Smooth muscle cell (in vitro differentiated cells): ENCODE results near the gene GRPEL1. TPM values are rescaled to one million over a fixed set of nuclear protein-coding genes. Genes with fewer than 3 reads are reported as not detected.

Experiments
- DNase-seq: peaks from one replicate; lab custom pipeline; 2025; ENCODE audit not compliant: unreplicated experiment; lab: John Stamatoyannopoulos, UW
- H2AFZ ChIP-seq: fragments of 200-600 bp; sonication (generic); 2 replicates; pipeline ENCODE4 v1.6.0; 2016; ENCODE audit warnings: antibody characterized with exemption, low read depth, mild to moderate bottlenecking
- H3F3A ChIP-seq: fragments of 200-600 bp; sonication (generic); 2 replicates; pipeline ENCODE4 v1.6.0; 2017; ENCODE audit warnings: antibody characterized with exemption, low read depth
- H3K27ac ChIP-seq: fragments of 200-600 bp; sonication (generic); 2 replicates; pipeline ENCODE4 v1.5.1; 2016; ENCODE audit warnings: low read depth, mild to moderate bottlenecking
- H3K27me3 ChIP-seq: fragments of 200-600 bp; sonication (generic); 2 replicates; pipeline ENCODE4 v1.6.1; 2016; ENCODE audit warnings: low read depth, mild to moderate bottlenecking
- H3K36me3 ChIP-seq: fragments of 200-600 bp; sonication (generic); 2 replicates; pipeline ENCODE4 v1.5.1; 2016; ENCODE audit warnings: low read depth
- H3K4me1 ChIP-seq: fragments of 200-600 bp; sonication (generic); 2 replicates; pipeline ENCODE4 v1.5.1; 2016; ENCODE audit warnings: low read depth
- H3K4me2 ChIP-seq: fragments of 200-600 bp; sonication (generic); 2 replicates; pipeline ENCODE4 v1.6.0; 2016; ENCODE audit warnings: mild to moderate bottlenecking
- H3K4me3 ChIP-seq: fragments of 200-600 bp; sonication (generic); 2 replicates; pipeline ENCODE4 v1.5.1; 2016; ENCODE audit warnings: mild to moderate bottlenecking
- H3K79me2 ChIP-seq: fragments of 200-600 bp; sonication (generic); 2 replicates; pipeline ENCODE4 v1.6.0; 2016; ENCODE audit warnings: low read depth, mild to moderate bottlenecking
- H3K9ac ChIP-seq: fragments of 200-600 bp; sonication (generic); 2 replicates; pipeline ENCODE4 v1.6.0; 2016; ENCODE audit warnings: low read depth
- H3K9me3 ChIP-seq: fragments of 200-600 bp; sonication (generic); replicated peaks from 2 replicates; pipeline ENCODE4 v1.5.1; 2016; ENCODE audit warnings: low read depth
- H4K20me1 ChIP-seq: fragments of 200-600 bp; sonication (generic); 2 replicates; pipeline ENCODE4 v1.6.0; 2016; ENCODE audit warnings: low read depth
- CTCF ChIP-seq: fragments of 200-600 bp; sonication (generic); IDR thresholded peaks from 2 replicates; pipeline ENCODE4 v1.5.1; 2017; ENCODE audit warnings: borderline replicate concordance, mild to moderate bottlenecking, antibody characterized with exemption; ENCODE audit not compliant: insufficient read depth, poor library complexity, severe bottlenecking
- WGBS: methylation state at CpG from one replicate; pipeline ENCODE4 v1.1.7; 2016; ENCODE audit warnings: low lambda C conversion rate; 5-methylcytosine and 5-hydroxymethylcytosine counted together
- polyA plus RNA-seq: library from polyadenylated mRNA; unstranded; fragments of >200 nt; fragmentation: Nextera tagmentation; extraction: Ambion mirVana; gene quantifications from 2 replicates; pipeline ENCODE4 v1.2.1, GENCODE V29; 2016
- total RNA-seq: library from RNA; depleted of rRNA; stranded (reverse); fragments of >200 nt; gene quantifications from 2 replicates; pipeline ENCODE4 v1.2.3, GENCODE V29; 2014

The GRPEL1 gene
- total and polyA plus RNA-seq, 2 experiments from 2014 or later, result 18.6 to 40.6 TPM

- H3K27ac ChIP-seq, result no peak overlapping the region
- no peak overlapping the region for H2AFZ ChIP-seq
- WGBS, result 93% methylated on average over 9 of the region's 9 CpGs
- H3K27me3 ChIP-seq, result no peaks in the 10 kb centered on the region
- no peak overlapping the region for H3K4me3 ChIP-seq
- H3K4me2 ChIP-seq, result no peak overlapping the region
- no peaks in the 10 kb centered on the region for H3K9me3 ChIP-seq
- no peaks in the 10 kb centered on the region for H3K4me1 ChIP-seq
- DNase-seq, result no peak
- no peak overlapping the region for H3K9ac ChIP-seq
- H4K20me1 ChIP-seq, result no peaks in the 10 kb centered on the region
- no peaks in the 10 kb centered on the region for H3K79me2 ChIP-seq
- TF ChIP-seq CTCF, result no peak
- H3F3A ChIP-seq, result no peaks in the 10 kb centered on the region
- H3K36me3 ChIP-seq, result no peaks in the 10 kb centered on the region
Measured at GRCh38 chr4:7112656-7113055, 44.8 kb upstream of the GRPEL1 start.

- H3K27me3 ChIP-seq, result no peaks in the 10 kb centered on the region
- DNase-seq, result no peak
- H2AFZ ChIP-seq, result no peak overlapping the region
- no peak overlapping the region for H3K27ac ChIP-seq
- TF ChIP-seq CTCF, result no peak
- no peak overlapping the region for H3K9ac ChIP-seq
- H3F3A ChIP-seq, result no peaks in the 10 kb centered on the region
- H3K79me2 ChIP-seq, result no peaks in the 10 kb centered on the region
- H3K4me2 ChIP-seq, result no peak overlapping the region
- WGBS, result 94% methylated on average over 6 of the region's 8 CpGs
- no peaks in the 10 kb centered on the region for H3K4me1 ChIP-seq
- no peaks in the 10 kb centered on the region for H3K9me3 ChIP-seq
- H3K4me3 ChIP-seq, result no peak overlapping the region
- H4K20me1 ChIP-seq, result no peaks in the 10 kb centered on the region
- H3K36me3 ChIP-seq, result no peaks in the 10 kb centered on the region
Measured at GRCh38 chr4:7111441-7111840, 43.6 kb upstream of the GRPEL1 start.

DNA sequence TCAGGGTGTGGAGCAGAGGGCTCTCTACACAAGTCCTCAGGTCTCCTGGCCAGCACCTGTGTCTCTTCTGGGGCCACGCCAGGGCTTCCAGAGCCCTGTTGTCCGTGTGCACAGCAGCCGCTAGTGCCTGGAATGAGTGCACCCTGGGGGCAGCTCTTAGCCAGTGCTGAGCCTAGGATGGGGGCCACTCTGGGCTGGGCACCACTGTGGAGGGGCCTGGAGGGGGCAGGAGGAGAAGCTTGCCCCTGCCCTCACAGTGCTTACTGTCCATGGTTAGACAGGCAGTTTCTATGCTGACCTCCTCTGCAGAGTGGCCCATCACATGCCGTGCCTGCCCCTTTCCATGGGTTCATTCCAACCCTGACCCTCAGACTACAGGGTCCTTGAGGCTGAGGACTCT is 42.7 kb upstream of the GRPEL1 start:
- no peak overlapping the region for H3K27ac ChIP-seq
- no peak overlapping the region for H3K9ac ChIP-seq
- H3K4me1 ChIP-seq, result no peaks in the 10 kb centered on the region
- no peaks in the 10 kb centered on the region for H3F3A ChIP-seq
- H4K20me1 ChIP-seq, result no peaks in the 10 kb centered on the region
- no peak overlapping the region for H3K4me3 ChIP-seq
- H2AFZ ChIP-seq, result no peak overlapping the region
- H3K9me3 ChIP-seq, result no peaks in the 10 kb centered on the region
- H3K4me2 ChIP-seq, result no peak overlapping the region
- H3K36me3 ChIP-seq, result no peaks in the 10 kb centered on the region
- no peaks in the 10 kb centered on the region for H3K79me2 ChIP-seq
- TF ChIP-seq CTCF, result no peak
- H3K27me3 ChIP-seq, result no peaks in the 10 kb centered on the region
- DNase-seq, result no peak
- 77% methylated on average over 4 of the region's 4 CpGs for WGBS

DNA sequence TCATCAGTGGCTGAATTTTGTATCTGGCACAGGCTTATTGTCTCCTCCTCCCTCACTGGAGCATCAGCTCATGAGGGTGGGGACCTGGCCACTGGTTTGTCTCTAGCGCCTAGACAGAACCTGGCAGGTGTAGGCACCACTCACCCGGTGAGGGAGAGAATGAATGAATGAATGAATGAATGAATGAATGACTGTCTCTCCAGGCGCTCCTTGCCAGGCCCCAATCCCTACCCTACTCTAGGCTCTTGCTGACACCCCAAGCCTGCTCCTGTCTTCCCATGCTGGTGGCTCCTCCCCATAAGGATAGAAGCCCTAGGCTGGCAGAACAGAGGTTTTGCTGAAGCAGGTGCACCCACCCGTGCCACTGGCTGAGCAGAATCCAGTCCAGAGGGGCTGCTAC is 41.3 kb upstream of the GRPEL1 start:
- no peak for DNase-seq
- Histone ChIP-seq H3K9ac (no peak overlapping the region), H3K4me2 (no peak overlapping the region), H3K9me3 (no peaks in the 10 kb centered on the region), H2AFZ (no peak overlapping the region), H3F3A (no peaks in the 10 kb centered on the region), H3K4me3 (no peak overlapping the region), H3K27ac (no peak overlapping the region), H3K79me2 (no peaks in the 10 kb centered on the region), H3K27me3 (no peaks in the 10 kb centered on the region), H3K4me1 (no peaks in the 10 kb centered on the region), H3K36me3 (no peaks in the 10 kb centered on the region), H4K20me1 (no peaks in the 10 kb centered on the region)
- whole genome bisulfite sequencing, result 92% methylated on average over 4 of the region's 4 CpGs
- TF ChIP-seq CTCF, result no peak
